ENCODE data around the gene NUDC. TPM values are rescaled to one million over a fixed set of nuclear protein-coding genes. Genes with fewer than 3 reads are reported as not detected.
"Not testable (repeated sequence)": the region's sequence is repeated elsewhere in the genome, so short reads cannot be mapped to it uniquely, and the experiment has no call there.

The NUDC gene
- total RNA-seq, 1 donor from 2014 or later: 151 TPM

- H3K36me3 Mint-ChIP-seq (ENCODE audit: low read depth); H3K4me3 Mint-ChIP-seq; DNase-seq (ENCODE audit: low spot score); H3K27ac Mint-ChIP-seq; H3K9me3 Mint-ChIP-seq: not testable (repeated sequence)
- intact Hi-C loops (cut with micrococcal nuclease): loop anchor here (5.0 kb wide), 1 partner anchor 757 kb away; the partner anchor contains the start of gene CEP85
- H3K4me1 Mint-ChIP-seq (ENCODE audit: low read depth): peaks cover 12% of the 10 kb centered on the region
- H3K27me3 Mint-ChIP-seq (ENCODE audit: insufficient read depth): peaks cover 43% of the 10 kb centered on the region
Measured at GRCh38 chr1:26989403-26990109, 68.0 kb downstream of the NUDC start.

- Mint-ChIP-seq H3K9me3 (no peaks in the 10 kb centered on the region), H3K27ac (no peak overlapping the region), H3K4me1 (ENCODE audit: low read depth) (peaks cover 12% of the 10 kb centered on the region), H3K27me3 (ENCODE audit: insufficient read depth) (peaks cover 54% of the 10 kb centered on the region), H3K36me3 (ENCODE audit: low read depth) (no peaks in the 10 kb centered on the region), H3K4me3 (peak overlapping the region; percentile 51)
- no peak for DNase-seq (ENCODE audit: low spot score)
- intact Hi-C loops (cut with micrococcal nuclease): loop anchor here (5.0 kb wide), 1 partner anchor 759 kb away; the partner anchor contains the start of gene CEP85
Measured at GRCh38 chr1:26991310-26992116, 70.0 kb downstream of the NUDC start.

GRCh38 chr1:26993237-26994019, 71.9 kb downstream of the NUDC start, which contains the start of gene TRNP1:
Gene TRNP1, plus strand, starts transcription at chr1:26993692. Its CDS starts 95 bp downstream, at chr1:26993787.
- intact Hi-C loops (cut with micrococcal nuclease): loop anchor here (1.0 to 5.0 kb wide), 4 partner anchors 19 to 761 kb away; partner anchors contain the start of genes CEP85, NUDC and TENT5B
- Mint-ChIP-seq H3K36me3 (ENCODE audit: low read depth) (no peaks in the 10 kb centered on the region), H3K4me1 (ENCODE audit: low read depth) (peaks cover 21% of the 10 kb centered on the region), H3K27me3 (ENCODE audit: insufficient read depth) (peaks cover 55% of the 10 kb centered on the region), H3K4me3 (peak within 1 kb of the TSS; percentile 81), H3K27ac (peak within 1 kb of the TSS; percentile 21), H3K9me3 (no peaks in the 10 kb centered on the region)
- peak; percentile 69 for DNase-seq (ENCODE audit: low spot score)

GRCh38 chr1:26994020-26994786, 72.7 kb downstream of the NUDC start:
- no peaks in the 10 kb centered on the region for H3K9me3 Mint-ChIP-seq
- H3K36me3 Mint-ChIP-seq (ENCODE audit: low read depth): no peaks in the 10 kb centered on the region
- no peak overlapping the region for H3K27ac Mint-ChIP-seq
- no peak for DNase-seq (ENCODE audit: low spot score)
- intact Hi-C loops (cut with micrococcal nuclease): loop anchor here (5.0 kb wide), 1 partner anchor 762 kb away; the partner anchor contains the start of gene CEP85
- peak overlapping the region; percentile 75 for H3K4me3 Mint-ChIP-seq
- peaks cover 55% of the 10 kb centered on the region for H3K27me3 Mint-ChIP-seq (ENCODE audit: insufficient read depth)
- peaks cover 21% of the 10 kb centered on the region for H3K4me1 Mint-ChIP-seq (ENCODE audit: low read depth)

- H3K27ac Mint-ChIP-seq: no peak overlapping the region
- intact Hi-C loops (cut with micrococcal nuclease): loop anchor here (5.0 kb wide), 2 partner anchors 142 to 763 kb away; partner anchors contain the start of gene CEP85
- peaks cover 21% of the 10 kb centered on the region for H3K4me1 Mint-ChIP-seq (ENCODE audit: low read depth)
- no peaks in the 10 kb centered on the region for H3K9me3 Mint-ChIP-seq
- H3K27me3 Mint-ChIP-seq (ENCODE audit: insufficient read depth): peaks cover 53% of the 10 kb centered on the region
- peak overlapping the region; percentile 75 for H3K4me3 Mint-ChIP-seq
- no peaks in the 10 kb centered on the region for H3K36me3 Mint-ChIP-seq (ENCODE audit: low read depth)
- no peak for DNase-seq (ENCODE audit: low spot score)
Measured at GRCh38 chr1:26994787-26995517, 73.4 kb downstream of the NUDC start.

- Mint-ChIP-seq H3K4me3 (peak overlapping the region; percentile 45), H3K36me3 (ENCODE audit: low read depth) (no peaks in the 10 kb centered on the region), H3K4me1 (ENCODE audit: low read depth) (peaks cover 21% of the 10 kb centered on the region), H3K27me3 (ENCODE audit: insufficient read depth) (peaks cover 51% of the 10 kb centered on the region), H3K9me3 (no peaks in the 10 kb centered on the region), H3K27ac (no peak overlapping the region)
- intact Hi-C loops (cut with micrococcal nuclease): loop anchor here (2.0 to 5.0 kb wide), 2 partner anchors 49 to 141 kb away; no protein-coding TSS in a partner anchor
- DNase-seq (ENCODE audit: low spot score): no peak
Measured at GRCh38 chr1:26996024-26996423, 74.5 kb downstream of the NUDC start.

Other genes with a start within 250 kb of the NUDC start
- gene ARID1A, start 225.7 kb upstream of the NUDC start, total RNA-seq: 130 and 132 TPM in 2 replicates
- gene PIGV, start 133.8 kb upstream of the NUDC start, total RNA-seq: 18.5 and 22.6 TPM in 2 replicates
- 87.3 and 94.4 TPM in 2 replicates for gene ZDHHC18, start 95.1 kb upstream of the NUDC start, total RNA-seq
- gene SFN, start 58.6 kb upstream of the NUDC start, total RNA-seq: 0.47 and 0.78 TPM in 2 replicates
- 46.4 and 51.9 TPM in 2 replicates for gene GPN2, start 31.5 kb upstream of the NUDC start, total RNA-seq
- gene GPATCH3, start 21.3 kb upstream of the NUDC start, total RNA-seq: 15.6 and 15.7 TPM in 2 replicates
- gene NR0B2, start 7.8 kb upstream of the NUDC start, total RNA-seq: not detected in 2 replicates
- gene KDF1, start 38.7 kb downstream of the NUDC start, total RNA-seq: not detected in 2 replicates
- gene TRNP1, start 71.9 kb downstream of the NUDC start, total RNA-seq: 2.0 TPM in 2 replicates
- gene TENT5B, start 91.1 kb downstream of the NUDC start, total RNA-seq: not detected in 2 replicates
- gene SLC9A1, start 233.4 kb downstream of the NUDC start, total RNA-seq: 27.9 and 28.8 TPM in 2 replicates

All from activated T-helper 1 cell treated with anti-CD3 and anti-CD28 coated beads, Interleukin-12 subunit alpha, Interleukin-12 subunit beta, Interleukin-2, Interleukin-4 antibody, amounts not matched to agents 30 ng/mL and 10 ng/mL and 1 ng/mL, durations not matched to agents 14 hours and 24 hours and 36 hours (primary cell).